HG02642 (cell line): ENCODE data around the gene CACNA2D3.

Source experiments
- ATAC-seq: cut with Tn5 transposase; IDR thresholded peaks from one replicate; pipeline ENCODE4 v1.9.1; 2021; ENCODE audit warnings: mild to moderate bottlenecking; ENCODE audit not compliant: unreplicated experiment, poor library complexity

Gene CACNA2D3

DNA sequence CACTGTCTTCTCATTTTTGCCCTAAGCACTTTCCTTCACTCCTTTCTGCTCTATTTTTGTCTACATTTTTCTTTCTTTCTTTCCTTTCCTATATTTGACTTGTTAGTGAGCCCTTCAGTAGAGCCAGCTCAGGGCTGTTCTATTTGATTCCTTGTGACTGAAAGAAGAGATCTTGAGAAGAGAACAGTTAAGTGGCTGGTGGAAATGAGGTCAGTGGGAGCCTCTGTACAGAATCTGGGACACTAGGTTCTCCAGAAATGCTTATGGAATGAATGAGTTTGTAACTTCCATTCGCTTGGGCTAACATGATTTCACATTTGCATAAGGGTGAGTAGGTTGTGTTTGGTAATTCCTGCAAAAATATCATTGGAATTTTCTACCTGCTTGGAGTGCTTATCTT lies 45.6 kb downstream of the CACNA2D3 start:
- no peak for ATAC-seq

- no peak for ATAC-seq
Measured at GRCh38 chr3:54168451-54168850, 46.1 kb downstream of the CACNA2D3 start.

DNA sequence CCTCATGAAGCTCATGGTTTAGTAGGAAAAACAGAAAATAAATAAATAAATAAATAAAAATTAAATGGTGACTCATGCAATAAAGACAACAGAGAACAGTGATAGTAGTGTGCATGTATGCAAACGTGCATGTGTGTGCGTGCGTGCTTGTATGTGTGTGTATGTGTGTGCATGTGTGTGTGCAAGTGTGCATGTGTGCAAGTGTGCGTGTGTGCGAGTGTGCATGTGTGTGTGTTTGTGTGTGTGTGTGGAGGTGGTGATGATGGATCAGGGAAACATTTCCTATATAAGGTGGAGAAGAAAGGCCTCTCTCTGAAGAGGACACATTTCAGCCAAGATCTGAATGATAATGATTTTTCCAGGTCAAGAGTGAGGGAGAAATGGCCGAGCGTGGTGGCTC lies 47.2 kb downstream of the CACNA2D3 start:
- no peak for ATAC-seq

- no peak for ATAC-seq
Measured at GRCh38 chr3:54171509-54171908, 49.2 kb downstream of the CACNA2D3 start.

- no peak for ATAC-seq
Measured at GRCh38 chr3:54171951-54172350, 49.6 kb downstream of the CACNA2D3 start.

GRCh38 chr3:54173371-54173770 lies 51.0 kb downstream of the CACNA2D3 start:
- no peak for ATAC-seq

- no peak for ATAC-seq
Measured at GRCh38 chr3:54176106-54176505, 53.8 kb downstream of the CACNA2D3 start.

DNA sequence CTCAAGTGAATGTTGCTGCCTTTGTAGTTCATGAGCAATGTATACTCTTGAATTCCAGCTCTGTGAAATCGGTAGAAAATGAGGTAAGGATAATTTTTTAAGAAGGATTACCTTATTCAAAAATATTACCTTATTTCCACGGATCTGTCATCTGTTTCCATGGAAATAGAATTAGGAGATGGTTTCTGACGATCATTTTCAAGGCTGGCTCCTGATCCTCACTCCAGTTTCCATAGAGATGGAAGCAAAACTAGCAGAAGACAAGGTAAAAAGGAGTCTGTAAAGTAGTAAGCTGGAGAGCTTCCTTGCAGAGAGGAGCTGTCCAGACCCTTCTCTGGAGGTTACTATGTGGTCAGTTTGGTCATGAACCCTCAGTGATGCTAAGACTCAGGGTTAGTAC lies 55.5 kb downstream of the CACNA2D3 start:
- no peak for ATAC-seq

- no peak for ATAC-seq
Measured at GRCh38 chr3:54178376-54178775, 56.0 kb downstream of the CACNA2D3 start.

DNA sequence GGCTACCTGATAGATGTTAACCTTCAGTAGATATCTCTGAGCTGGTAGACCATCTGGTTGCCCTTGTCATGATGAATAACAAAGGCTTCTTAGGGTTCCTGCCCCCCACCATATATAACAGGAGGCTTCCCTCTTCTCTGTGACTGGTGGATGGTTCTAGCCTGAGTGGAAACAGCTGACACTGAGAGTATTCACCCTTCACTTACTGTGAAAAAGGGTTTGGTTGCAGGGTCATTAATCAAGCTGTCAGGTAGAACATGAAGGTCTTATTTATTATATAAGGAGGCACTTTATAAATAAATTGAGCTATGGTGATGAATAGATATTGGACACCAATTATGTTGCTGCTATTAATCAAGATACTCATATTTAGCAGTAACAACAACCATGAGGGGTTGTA lies 58.6 kb downstream of the CACNA2D3 start:
- ATAC-seq: no peak

DNA sequence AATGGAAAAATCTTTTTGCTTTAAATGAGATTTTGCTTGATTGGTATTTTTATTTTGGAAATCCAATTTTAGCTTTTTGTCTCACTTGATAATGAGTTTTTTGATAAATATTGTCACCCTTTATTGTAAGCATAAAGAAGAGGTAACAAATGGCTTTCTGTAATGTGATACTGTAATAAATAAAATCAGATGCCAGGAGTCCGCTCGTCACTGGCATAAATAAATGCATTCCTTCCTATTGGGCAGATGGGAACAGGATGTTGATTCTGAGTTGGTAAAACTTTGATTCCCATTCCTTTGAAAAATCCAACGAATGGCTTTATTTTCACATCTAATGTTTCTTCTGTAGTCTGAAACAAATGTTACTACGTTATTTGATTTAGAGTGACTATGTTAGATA lies 59.9 kb downstream of the CACNA2D3 start:
- ATAC-seq: no peak

DNA sequence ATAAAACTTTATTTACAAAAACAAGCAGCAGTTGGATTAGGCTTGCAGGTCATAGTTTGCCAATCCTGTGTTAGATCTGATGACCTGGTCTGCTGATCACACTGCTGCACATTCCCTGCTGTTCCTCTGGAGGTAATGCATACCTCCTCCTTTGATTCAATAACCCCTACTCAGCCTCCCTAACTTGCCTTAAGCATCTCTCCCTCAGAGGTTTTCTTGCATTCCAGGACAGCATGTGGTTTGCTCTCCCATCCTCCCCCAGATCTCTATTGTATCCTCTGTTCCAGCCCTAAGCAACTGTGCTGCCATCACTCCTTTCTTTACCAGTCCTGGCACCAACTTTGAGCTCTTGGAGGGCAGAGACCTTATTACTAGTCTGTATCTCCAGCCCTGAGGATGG lies 63.4 kb downstream of the CACNA2D3 start:
- ATAC-seq: no peak

GRCh38 chr3:54188176-54188791 lies 65.9 kb downstream of the CACNA2D3 start:
- ATAC-seq: no peak

DNA sequence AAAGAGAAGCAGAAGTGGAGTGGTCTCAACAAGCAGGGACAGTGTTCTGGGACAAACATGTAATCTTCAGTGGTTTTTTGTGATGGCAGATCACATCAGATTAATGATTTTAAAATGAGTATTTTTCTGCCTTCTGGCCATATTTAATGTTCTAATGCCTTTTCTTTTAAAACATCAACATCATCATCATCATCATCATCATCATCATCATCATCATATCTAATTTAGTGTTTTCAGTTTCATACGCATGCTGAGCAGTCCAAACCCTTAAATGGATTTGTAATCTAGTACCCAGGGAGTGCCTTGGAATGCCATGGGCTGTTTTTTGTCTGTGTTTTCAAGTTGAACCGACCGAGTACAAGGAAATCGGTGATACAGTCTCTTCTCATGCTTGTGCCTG lies 68.9 kb downstream of the CACNA2D3 start:
- ATAC-seq: no peak

DNA sequence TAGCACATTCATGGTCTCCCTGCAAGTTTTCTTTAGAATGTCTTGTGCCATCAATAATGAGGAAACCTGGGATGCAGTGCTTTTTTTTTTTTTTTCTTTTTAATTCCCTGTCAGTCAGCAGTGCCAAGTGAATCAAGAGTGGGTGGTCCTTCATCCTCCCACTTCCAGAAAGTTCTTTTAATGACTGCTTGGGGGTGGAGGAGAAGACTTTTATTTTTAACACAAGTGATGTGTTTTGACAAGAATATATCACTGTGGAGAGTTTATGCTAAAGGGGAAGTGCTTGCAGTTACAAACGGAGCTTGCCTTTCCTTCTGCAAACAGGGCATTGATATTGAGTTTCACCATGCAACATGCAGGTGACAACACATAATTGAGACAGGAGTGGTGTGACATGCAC lies 69.7 kb downstream of the CACNA2D3 start:
- ATAC-seq: no peak

GRCh38 chr3:54193093-54193492 lies 70.7 kb downstream of the CACNA2D3 start:
- ATAC-seq: no peak

DNA sequence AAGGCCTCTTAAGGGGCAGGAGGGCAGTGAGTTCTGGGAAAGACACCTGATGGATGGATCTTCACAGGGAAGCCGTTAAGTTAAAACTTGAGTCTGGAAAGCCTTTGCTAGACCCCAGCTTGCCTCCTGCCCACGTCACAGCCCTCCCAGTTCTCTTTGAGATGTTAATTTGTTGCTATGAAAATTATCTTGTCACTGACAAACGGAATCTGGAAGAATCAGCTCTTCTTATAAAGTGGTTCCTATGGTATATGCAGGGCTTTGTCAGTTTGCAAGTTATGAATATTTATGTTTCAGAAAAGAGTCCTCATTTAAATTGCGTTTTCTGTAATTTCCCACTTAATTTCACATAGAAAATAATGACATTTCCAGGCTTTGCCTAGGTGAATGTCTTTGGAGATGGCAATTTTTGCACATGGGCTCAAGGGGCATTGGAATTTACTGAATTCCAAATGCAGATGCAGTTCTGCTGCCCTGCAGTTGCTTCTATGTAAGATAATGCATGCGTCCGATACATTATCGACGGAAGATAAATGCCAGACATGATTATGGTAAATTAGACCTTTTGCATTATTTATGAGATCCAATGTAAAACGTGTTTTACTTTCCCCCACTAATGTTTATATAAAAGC lies 74.1 kb downstream of the CACNA2D3 start:
- no peak for ATAC-seq

GRCh38 chr3:54197509-54197908 lies 75.2 kb downstream of the CACNA2D3 start:
- no peak for ATAC-seq

DNA sequence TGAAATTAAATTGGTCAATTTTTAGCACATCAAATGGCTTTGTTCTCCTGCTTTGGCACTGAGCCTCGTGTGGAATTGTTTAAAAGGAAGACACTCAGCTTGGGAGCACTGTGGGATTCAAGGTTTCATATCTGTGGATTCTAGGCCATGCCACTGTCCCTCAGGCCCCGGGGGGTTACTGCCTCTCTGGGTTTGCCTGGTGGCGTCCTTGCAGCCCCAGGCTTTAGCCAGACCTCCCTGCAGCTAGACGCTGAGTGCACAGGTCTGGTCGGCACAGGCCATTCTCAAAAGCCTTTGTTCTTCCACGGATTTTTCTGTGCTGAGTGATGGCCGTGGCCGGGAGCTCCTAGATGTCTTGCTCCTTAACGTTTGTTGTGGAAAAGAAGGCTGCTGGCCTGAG lies 76.2 kb downstream of the CACNA2D3 start:
- ATAC-seq: no peak

GRCh38 chr3:54202054-54202453 lies 79.7 kb downstream of the CACNA2D3 start:
- no peak for ATAC-seq

- ATAC-seq: no peak
Measured at GRCh38 chr3:54202651-54203248, 80.4 kb downstream of the CACNA2D3 start.

DNA sequence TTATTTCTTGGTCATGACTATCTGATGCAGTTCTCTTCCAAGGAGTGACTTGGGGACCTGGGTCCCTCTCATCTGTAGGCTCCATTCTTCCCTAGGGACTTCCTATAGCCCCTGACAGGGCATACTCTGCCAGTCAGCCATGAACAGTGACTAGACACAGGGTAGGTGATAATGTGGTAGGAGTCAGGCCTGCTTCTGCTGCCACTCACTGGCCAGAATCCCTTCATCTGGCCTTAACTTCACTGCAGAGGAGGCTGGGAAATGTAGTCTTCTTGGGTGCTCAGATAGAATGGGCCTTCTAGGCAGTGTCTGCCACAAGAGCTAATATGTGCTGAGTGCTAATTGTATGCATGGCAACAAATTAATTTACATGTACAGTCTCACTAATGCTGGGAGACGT lies 84.5 kb downstream of the CACNA2D3 start:
- no peak for ATAC-seq
